ENCODE data around the gene ELMO1.
"Not testable (repeated sequence)": the region's sequence is repeated elsewhere in the genome, so short reads cannot be mapped to it uniquely, and the experiment has no call there.

ELMO1 gene

DNA sequence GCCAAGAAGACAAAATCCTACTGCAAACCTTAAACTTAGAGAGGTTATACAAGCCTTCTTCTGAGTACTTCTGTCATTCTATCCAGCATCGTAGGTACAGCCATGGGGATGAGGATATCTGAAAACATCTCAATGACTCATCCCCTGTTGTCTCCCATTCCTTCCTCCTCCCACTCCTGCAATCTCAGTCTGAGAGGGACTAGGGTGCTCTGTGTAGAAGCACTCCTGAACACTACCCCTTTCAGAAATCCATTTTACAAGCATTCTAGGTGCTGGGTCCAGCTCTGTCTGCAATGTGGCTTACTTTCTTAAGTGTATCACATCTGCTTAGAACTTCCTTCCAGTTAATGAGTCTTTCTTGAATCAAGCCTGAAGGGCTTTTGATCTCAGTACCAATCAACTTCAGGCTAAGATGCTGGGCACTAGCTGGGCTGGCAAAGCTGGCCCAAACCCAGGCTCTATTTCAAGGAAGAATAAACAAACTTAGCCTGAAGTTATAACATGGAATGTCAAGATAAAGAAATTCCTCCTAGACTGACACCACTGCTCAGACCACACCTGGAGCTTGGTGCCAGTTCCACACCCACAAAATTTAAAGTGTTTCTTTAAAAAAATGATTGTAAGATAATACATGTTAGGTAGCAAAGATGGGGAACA is 454.1 kb downstream of the ELMO1 start:
- DNase-seq = no peak

DNA sequence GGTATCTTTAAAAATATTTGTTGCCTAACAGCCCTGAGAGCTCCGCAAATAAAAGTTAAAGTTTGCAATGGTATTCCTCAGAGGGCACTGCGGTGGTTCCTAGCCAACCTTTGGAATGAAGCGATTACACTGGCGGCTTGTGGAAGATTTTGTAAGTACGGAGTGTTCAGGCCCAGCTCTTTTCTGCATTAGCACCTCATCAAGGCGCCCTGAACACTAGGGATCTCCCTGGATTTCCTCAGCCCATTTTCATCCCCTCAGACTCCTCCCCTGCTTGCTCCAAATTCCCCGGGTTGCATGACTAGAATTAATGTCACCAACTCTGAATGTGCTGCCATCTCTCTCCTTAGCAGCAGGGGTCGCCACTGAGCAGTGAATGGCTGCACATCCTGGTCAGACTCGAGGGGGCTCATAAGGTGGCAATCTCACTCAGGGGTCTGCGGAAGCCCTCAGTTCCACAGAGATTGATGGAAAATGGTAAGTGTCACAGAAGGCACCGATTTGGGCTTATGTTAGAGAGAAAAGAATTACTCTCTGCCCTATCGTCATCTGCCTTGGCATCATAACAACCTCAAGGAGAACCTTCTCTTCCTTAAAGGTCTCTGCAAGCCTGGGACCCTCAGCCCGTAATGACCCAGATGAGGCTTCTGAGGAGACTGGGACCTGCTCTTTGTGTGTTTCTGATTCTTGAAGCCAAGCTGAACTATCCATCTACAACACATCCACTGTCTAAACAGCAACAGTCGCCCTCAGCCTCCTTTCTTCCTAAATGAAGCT is 461.5 kb downstream of the ELMO1 start:
- peak; percentile 49 for DNase-seq

DNA sequence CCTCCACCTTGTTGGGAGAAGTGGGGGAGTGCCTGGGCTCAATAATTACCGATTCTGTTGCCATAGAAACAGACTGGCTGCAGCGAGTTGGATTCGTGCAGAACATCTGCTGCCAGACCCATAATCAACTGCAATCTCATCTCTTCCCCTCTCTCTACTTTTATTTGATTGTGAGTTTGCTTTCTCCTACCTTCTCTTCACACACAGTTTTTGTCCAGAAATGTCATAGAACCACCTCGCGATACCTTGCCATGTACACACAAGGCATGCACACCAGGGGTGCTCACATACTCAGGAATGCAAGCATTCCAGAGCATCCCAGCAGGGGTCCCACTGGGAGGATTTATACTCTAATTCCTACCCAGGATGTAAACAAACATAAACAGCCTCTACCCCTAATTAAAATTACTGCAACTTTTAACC is 462.1 kb downstream of the ELMO1 start:
- no peak for DNase-seq

DNA sequence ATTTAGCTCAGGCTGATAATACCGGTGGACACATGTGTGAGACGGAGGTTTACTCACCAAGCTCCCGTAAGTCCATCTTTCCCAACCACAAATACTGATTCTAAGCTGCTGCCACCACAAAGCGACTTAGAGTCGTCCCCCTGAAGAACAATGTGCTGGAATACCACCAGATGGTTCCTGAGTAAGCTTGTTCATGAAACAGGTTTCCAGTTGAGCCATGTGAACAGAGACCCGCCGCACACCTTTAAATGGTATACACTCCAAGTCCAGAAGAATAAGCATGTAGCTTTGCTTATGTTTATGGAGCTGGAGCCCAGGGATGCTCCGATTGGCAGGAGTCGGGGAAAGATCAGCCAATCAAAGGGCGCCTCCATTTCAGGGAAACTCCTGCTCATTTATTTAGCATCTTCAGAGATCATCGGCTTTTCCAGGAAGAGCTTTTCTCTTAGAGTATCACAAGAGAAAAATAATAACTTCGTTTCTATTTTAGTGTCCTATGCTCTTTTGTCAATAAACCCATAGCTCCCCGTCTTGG is 462.7 kb downstream of the ELMO1 start:
- DNase-seq = no peak

DNA sequence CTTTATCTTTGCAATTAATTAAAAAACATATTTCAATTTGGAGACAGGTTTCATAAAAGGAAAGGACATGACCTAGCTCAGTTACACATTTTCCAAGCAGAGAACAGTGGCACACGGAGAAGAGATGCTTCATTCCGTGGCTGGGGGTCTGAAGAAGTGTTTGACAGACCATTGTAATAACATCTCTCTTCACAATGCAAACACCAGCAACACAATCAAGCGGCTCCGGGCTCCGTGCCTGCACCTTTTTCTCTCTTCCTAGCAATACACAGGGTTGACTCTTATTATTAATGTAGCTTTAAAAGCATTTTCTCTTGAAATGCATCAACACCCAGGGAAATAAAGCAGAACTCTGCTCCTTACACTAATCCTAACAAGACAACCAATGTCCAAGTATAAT is 463.3 kb downstream of the ELMO1 start:
- no peak for DNase-seq

DNA sequence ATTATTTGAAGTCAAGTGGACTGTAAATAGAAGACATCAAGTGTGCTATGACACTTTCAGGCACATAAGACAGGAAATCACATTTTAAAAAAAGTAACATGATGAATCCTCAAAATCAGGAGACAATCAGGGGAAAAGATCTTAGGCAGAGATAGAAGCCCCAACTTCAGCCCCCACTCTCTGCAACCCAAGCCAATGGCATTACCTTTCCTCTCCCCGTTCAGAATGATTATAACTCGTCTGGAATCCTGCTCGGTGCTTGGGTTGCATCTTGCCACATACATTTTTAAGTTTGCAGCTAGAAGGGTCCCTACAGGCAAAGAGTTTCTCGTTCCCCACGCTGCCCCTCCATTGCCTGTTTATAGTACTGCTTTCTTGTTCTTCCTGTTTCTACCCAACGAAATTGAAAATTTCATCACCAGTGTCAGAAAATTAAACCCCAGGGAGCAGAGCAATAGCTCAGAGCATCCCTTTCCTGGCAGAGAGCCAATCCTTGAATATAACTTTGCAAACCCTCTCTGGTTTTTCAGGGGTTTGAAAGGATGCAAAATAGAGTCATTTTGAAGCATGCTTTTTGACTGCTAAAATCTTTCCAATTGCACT is 463.9 kb downstream of the ELMO1 start:
- DNase-seq = no peak

DNA sequence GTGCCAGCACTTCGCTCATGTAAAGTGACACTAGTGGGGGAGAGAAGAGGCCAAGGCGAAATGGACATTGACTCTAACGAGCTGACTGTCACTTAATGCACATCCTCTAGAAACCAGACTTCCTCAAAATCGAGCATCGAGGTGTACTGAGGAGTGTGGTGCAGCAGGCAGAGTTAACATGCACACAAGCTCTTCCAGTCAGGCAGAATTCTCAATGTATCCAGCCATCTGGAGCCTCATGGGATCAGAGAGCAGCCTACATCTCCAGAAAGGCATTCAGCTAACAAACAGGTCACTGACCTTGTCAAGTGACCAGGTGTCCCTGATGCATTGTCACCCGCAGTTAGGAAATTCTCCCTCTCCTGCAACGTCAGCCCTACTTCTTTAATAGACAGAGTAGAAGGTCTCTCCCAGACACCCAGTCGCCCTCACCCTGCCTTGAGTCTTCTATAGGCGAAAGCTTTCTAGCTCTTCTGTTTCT is 464.6 kb downstream of the ELMO1 start:
- DNase-seq = no peak

DNA sequence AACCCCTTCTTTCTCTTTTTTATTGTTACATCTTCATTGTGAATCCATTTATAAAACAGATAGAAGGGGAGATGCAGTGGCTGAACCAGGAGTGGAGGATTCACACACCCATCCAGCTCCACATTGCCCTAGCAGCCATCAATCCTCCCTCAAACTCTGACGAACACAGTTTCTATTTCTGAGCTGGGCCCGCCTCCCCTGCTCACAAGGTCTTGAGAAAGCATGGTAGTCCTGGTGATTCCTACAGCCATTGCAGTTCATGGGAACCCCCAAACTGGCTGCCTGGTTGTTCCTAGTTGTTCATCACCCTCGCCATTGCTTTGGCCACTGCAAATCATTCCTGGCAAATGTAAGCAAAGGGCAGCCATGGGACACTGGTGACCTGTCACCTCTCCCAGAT is 465.9 kb downstream of the ELMO1 start:
- DNase-seq = no peak

DNA sequence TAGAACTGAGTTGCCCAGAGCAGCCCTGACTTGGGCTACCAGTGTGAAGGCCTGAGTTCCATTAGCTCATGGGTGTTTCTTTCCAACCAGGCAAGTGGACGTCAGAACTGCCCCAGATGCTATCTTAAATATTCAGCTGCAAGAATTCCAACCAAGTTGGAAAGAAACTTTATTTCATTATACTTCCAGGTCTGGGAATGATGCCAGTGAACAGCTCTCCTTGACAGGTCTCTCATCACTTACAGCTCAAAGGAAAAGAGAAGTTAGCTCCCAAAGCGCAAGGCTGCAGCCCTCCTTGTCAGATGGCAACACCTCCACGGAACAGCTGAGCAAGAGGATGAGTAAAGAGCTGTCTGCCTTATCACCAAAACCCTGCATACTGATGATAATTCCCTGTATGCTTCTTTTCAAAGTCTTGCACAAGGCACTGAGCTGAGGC is 468.8 kb downstream of the ELMO1 start:
- DNase-seq = no peak

DNA sequence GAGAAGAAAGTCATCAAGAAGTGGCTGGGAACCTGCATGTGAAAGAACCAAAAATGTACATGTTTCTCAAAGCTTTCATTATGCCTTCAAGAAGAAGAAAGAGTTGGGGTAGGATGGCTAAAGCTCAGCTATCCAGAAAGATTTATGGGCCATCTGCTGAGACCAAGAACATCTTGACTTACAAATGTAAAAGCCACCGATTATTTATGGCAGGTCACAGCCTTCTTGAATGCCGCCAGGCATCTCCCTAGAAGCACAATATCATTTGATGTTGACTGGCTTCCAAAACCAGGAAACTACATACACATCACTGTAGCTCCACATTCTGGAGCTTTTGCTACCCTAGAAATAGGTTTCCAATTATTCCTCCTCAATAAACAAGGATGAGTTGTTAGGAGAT is 470.2 kb downstream of the ELMO1 start:
- DNase-seq = no peak

DNA sequence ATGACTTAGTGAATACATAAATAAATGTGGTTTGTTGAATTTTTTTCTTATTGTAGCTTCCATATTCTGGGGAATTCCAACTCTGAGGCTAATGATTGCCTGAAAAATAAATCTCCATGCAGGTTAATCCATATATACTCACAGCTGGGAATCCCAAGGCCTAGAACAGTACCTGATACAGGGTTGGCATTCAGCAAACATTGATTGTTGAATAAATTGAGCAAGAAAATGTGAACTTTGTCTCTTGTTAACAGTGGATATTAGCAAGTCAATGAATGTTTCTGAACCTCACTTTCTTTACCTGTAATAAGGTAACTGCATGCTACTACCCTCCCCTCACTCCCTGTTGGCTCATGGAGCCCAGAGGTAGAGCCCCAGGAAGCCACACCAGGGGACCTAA is 470.8 kb downstream of the ELMO1 start:
- no peak for DNase-seq

DNA sequence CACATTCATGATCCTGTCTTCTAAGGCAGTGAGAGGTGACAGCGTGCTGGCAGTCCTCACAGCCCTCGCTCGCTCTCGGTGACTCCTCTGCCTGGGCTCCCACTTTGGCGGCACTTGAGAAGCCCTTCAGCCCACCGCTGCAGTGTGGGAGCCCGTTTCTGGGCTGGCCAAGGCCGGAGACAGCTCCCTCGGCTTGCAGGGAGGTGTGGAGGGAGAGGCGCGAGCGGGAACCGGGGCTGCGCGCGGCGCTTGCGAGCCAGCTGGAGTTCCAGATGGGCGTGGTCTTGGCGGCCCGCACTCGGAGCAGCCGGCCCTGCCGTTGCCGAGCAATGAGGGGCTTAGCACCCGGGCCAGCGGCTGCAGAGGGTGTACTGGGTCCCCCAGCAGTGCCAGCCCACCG is 475.1 kb downstream of the ELMO1 start:
- DNase-seq = not testable (repeated sequence)

DNA sequence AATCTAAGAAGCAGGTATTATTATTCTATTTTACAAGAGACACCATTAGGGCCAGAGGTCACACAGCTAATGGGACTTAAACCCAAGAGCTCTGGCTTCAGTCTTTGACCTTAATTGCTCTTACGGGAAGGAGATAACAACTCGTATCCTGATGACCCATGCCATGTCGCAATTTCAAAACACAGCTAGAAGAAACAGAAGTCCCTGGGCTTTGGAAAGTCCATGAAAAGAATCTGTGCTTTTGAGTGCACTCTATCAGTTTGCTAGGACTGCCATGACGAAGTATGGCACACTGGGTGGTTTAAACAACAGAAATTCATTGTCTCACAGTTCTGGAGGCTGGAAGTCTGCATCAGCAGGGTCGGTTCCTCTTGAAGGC is 476.5 kb downstream of the ELMO1 start:
- DNase-seq = no peak

DNA sequence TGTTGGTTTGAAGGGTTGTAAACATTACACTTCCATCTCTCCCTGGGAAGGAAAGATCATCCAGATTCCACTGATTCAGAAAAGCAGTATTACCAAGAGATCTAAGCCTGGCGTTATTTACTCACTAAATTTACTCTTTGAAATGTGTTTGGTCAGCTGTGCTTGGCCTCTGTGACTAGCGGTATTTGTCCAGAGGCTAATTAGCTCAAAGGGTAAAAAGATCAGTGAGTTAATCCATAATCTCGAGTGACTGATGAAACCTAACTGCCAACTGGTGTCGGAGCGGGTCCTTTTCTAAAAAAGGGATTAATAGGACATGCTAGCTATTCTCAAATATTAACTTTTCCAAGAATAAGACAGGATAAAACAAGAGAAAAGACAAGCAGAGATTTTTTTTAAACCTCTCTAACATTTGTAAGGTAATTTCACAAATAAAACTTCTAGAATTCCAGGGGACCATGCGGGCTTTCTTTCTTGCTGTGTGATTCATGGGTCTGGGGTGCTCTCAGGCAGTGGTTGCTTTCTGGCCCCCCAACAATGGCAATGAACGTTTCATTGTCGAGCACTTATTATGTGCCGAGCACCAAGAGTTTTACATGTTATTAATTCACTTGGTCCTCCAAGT is 477.0 kb downstream of the ELMO1 start:
- DNase-seq = no peak

DNA sequence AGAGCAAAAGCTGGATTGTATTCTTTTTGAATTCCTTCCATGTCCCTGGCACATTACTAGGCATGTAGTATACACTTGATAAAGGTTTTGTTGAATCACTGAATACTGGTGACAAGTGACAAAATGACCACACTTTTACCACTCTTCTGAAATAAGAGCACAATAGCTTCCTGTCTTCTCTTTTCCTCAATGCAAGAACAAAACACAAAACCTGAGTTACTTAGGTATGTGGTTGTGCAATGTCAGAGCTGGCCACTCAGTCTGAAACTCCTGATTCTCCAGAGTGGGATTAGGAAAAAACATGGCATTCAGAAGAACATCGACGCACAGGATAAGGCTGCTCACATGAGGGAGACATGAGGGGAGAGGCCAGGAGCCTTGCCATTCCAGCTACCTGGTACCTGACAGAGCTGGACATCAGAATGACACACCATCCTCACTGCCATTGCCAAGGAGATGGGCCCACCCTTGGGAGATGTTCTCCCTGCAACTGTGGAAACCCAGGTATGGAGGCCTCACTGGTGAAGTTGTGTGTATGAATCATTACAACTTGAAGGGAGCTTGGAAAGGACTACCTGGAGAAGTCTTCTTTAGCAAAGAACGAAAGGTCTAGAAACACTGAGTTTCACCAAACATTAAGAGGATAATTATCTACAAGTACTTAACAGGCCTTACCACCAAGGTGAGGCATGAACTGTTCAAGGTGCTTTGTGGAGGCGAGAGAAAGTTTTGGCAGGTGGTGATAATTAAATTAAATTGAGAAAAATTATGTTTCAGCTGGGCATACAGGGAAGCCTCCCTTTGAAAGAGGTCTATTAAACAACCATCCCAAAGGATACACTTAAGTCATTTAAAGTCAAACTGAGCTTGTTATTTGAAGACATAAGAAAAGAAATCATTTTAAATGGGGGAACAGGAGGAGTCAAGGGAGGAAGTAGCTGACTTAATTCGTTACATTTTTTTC is 477.8 kb downstream of the ELMO1 start:
- no peak for DNase-seq

DNA sequence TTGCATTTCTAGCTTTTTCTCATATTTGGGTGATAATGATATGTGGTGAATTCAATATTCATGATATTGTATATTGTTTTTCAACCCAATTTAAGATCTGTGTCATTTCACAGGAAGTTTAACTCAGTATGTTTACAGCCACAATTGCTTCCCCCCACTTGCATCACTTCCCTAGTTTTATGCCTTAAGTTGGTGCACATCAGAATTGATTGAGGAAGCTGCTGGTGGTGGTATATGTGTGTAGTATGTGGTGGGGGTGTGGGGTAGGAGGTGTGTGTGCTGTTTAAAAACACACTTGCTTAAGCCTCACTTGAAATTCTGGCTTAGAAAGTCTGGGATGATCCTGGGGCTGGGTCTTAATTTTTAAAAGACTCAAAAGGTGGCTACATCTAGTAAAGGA is 479.3 kb downstream of the ELMO1 start:
- no peak for DNase-seq

DNA sequence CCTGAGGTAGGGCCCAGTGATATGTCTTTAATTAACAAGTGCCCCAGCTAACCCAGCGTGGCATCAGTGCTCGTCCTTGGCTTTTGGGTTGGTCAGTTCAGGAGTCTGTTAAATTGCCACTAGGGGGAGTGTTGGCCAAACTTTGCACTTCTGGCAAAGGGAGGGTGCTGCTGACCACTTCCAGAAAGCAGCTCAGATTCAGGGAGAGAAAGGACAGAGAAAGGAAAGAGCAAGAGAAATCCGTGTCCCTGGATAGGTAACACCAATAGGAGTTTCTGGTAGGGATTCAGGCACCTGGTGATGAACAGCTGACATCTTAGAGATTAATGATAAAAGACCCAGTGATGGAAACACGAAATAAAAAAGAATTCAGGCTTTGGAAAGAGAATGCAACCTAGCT is 481.3 kb downstream of the ELMO1 start:
- DNase-seq = peak; percentile 51

DNA sequence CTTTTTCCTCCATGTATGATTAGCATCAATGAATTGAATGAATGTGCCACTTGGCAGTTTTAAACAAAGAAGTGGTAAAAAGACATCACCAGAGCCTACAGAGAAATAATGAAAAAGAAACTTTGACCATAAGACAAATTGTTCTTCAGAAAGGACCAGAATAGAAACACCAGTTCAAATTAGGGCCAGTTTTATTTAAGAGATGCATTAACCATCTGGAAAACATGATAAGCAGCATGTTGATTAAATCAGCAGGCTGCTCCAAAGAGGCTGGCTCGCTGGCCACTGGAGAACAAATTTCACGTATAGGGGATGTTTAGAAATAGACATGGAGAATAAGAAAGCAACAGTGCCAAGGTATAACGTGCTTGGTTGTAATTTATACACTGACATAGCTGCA is 482.0 kb downstream of the ELMO1 start:
- no peak for DNase-seq

DNA sequence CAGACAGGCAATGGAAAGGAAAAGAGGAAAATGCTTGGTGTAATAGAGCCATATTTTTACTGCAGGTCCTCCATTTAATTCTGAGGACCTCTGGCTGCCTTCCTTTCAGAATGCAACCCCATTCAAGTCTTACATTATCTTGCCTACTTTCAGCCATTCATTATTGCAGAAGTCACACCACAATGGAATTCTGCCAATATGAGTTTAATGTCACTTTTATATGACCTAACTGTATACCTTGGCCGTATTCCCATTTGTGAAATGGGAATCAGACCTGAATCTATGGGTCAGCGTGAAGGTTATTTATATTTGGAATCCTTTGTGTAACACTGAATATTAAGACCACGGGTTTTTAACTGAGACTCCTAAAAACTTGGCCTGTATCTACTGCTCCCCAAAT is 482.6 kb downstream of the ELMO1 start:
- no peak for DNase-seq

DNA sequence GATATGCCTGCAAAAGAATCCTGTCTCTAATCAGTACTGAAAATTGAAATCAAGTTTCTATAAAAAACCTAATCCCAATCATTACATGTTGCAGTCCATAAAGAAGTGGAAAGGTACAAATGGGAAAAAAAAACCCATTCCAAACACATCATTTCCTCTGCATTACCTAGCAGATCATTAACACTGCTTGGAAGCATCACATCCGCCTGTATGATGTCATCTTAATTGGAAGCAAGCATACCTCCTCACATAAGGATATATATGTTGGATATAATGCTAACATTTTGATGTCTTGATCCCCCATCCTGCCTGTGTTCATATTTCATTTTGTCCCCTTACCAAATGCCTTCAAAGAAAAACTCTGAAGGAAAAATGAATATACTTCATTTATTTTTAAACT is 483.0 kb downstream of the ELMO1 start:
- no peak for DNase-seq

DNA sequence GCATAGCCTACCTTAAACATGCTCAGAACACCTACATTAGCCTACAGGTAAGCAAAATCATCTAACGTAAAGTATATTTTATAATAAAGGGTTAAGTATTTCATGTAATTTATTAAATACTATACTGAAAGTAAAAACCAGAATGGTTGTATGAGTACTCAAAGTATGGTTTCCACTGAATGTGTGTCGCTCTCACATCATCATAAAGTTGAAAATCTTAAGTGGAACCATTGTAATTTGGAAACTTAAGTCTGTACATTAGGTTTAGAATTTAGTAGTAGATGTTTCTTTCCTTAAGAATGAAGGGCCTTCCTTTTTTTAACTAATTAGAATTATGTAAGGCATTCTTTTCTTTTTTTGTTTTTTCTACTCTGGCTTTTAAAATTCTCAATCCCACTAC is 484.4 kb downstream of the ELMO1 start:
- no peak for DNase-seq

DNA sequence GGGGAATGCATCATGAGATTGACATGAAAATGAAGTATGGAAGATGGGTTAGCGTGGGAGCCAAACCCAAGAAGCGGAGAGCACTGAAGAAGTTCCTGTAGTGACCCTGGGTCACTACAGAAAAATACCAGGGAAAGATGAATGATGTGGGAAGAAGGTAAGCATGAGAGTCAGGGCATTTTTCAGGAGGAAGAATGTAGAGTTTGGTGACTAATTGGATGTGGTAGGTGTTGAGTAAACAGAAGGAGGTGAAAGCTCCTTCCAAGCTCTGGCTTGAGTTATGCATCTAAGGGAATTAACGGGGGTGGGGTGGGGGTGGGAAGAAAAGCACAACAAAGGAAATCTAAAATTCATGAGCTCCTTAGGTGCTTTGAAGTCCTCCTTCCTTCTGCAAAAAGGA is 486.3 kb downstream of the ELMO1 start:
- DNase-seq = no peak

Data from left hindlimb (tissue), 1 donor.